HEK293T (cell line): ENCODE results near the gene MCIDAS.

Experiments
- FOXA1 ChIP-seq: fragments of 450-650 bp; IDR thresholded peaks from 2 replicates; pipeline ENCODE4 v1.6.1; 2016; ENCODE audit warnings: mild to moderate bottlenecking
- FOXM1 ChIP-seq: fragments of 450-650 bp; IDR thresholded peaks from 2 replicates; pipeline ENCODE4 v1.6.1; 2017; ENCODE audit warnings: mild to moderate bottlenecking, borderline replicate concordance
- HDGF ChIP-seq: fragments of 450-650 bp; IDR thresholded peaks from 2 replicates; pipeline ENCODE4 v1.6.1; 2017; ENCODE audit warnings: antibody characterized with exemption, borderline replicate concordance
- L3MBTL2 ChIP-seq: fragments of 450-650 bp; conservative IDR thresholded peaks from 2 replicates; pipeline ENCODE4 v1.6.1; 2016; ENCODE audit warnings: mild to moderate bottlenecking
- LEF1 ChIP-seq: fragments of 450-650 bp; IDR thresholded peaks from 2 replicates; pipeline ENCODE4 v1.6.1; 2017; ENCODE audit warnings: mild to moderate bottlenecking, borderline replicate concordance
- ZNF384 ChIP-seq: fragments of 450-650 bp; IDR thresholded peaks from 2 replicates; pipeline ENCODE4 v1.6.1; 2016
- TF ChIP-seq, protein P1 (sequence below): fragments of 450-650 bp; IDR thresholded peaks from 2 replicates; pipeline ENCODE4 v1.6.1; 2016

DNA sequence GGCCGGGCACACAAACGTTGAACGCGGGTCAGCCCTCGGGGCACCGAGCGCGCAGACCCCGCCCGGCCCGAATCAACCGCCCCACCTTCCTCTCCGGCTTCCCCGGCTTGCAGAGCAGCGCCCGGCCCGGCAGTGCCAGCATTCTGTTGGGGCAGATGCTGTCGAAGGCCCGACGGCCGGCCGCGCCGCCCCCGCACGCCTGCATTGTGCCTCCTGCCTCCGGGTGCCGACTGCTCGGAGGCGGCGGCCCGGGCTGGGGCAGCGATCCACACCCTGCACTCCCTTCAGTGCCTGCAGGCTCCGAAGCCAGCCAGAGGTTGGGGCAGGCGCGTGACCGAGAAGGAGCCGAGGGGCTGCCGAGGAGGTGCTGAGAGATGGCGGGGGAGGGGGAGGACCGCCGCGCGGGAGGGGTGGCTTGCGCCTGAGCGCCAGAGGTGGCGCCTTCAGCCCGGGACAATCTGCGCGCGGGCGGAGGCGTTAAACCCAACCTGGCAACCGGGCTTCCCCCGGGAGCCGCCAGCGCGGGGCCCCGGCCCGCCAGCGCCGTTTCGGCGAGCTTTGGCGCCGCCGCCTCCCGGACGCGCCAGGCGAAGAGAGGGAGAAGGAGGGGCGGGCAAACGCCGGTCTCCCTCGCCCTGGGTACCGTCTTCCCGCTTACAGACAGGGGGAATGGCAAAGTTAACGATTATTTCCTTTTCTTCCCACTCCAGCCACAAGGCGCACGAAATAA, at the start of gene MCIDAS:
- no peak for TF ChIP-seq ZNF384
- TF ChIP-seq, protein P1, sequence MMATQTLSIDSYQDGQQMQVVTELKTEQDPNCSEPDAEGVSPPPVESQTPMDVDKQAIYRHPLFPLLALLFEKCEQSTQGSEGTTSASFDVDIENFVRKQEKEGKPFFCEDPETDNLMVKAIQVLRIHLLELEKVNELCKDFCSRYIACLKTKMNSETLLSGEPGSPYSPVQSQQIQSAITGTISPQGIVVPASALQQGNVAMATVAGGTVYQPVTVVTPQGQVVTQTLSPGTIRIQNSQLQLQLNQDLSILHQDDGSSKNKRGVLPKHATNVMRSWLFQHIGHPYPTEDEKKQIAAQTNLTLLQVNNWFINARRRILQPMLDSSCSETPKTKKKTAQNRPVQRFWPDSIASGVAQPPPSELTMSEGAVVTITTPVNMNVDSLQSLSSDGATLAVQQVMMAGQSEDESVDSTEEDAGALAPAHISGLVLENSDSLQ, result no peak
- TF ChIP-seq FOXA1, result no peak
- peak; percentile 89 for TF ChIP-seq L3MBTL2
- TF ChIP-seq HDGF, result no peak
- no peak for TF ChIP-seq LEF1
- TF ChIP-seq FOXM1, result no peak
